Nephron progenitor cell (in vitro differentiated cells): ENCODE results near the gene CLEC16A.
A peak's percentile ranks its signal among the peaks of the same experiment; 100 is the strongest.

Source experiments
- DNase-seq: peaks from one replicate; pipeline ENCODE4 v3.0.0; 2021
- H3K27ac Mint-ChIP-seq: 2 replicates; pipeline ENCODE4 v1.8.0; 2021; ENCODE audit warnings: mild to moderate bottlenecking, moderate library complexity, mixed read lengths
- H3K27me3 Mint-ChIP-seq: 2 replicates; pipeline ENCODE4 v1.8.0; 2021; ENCODE audit warnings: mild to moderate bottlenecking, low read depth, mixed read lengths; ENCODE audit not compliant: poor library complexity
- H3K36me3 Mint-ChIP-seq: 2 replicates; pipeline ENCODE4 v1.8.0; 2021; ENCODE audit warnings: low read depth, mixed read lengths
- H3K4me1 Mint-ChIP-seq: 2 replicates; pipeline ENCODE4 v1.8.0; 2021; ENCODE audit warnings: mixed read lengths
- H3K4me3 Mint-ChIP-seq: 2 replicates; pipeline ENCODE4 v1.8.0; 2021; ENCODE audit warnings: mild to moderate bottlenecking, moderate library complexity, mixed read lengths
- H3K9me3 Mint-ChIP-seq: 2 replicates; pipeline ENCODE4 v1.8.0; 2021; ENCODE audit warnings: mild to moderate bottlenecking, moderate library complexity, mixed read lengths
- CTCF ChIP-seq: fragments of 200-600 bp; sonication (generic); IDR thresholded peaks from 2 replicates; pipeline ENCODE4 v1.5.0; 2021; ENCODE audit warnings: antibody characterized with exemption

Gene CLEC16A

GRCh38 chr16:11131706-11132105 lies 187.3 kb downstream of the CLEC16A start:
- no peak for TF ChIP-seq CTCF
- H3K27ac Mint-ChIP-seq: peak overlapping the region; percentile 81
- H3K36me3 Mint-ChIP-seq: no peaks in the 10 kb centered on the region
- no peak overlapping the region for H3K4me3 Mint-ChIP-seq
- DNase-seq: no peak
- H3K9me3 Mint-ChIP-seq: no peaks in the 10 kb centered on the region
- H3K4me1 Mint-ChIP-seq: peaks cover 79% of the 10 kb centered on the region
- H3K27me3 Mint-ChIP-seq: peaks cover 11% of the 10 kb centered on the region

GRCh38 chr16:11133344-11133943 lies 189.1 kb downstream of the CLEC16A start:
- DNase-seq: no peak
- no peak for TF ChIP-seq CTCF
- Mint-ChIP-seq H3K4me1 (peaks cover 74% of the 10 kb centered on the region), H3K4me3 (no peak overlapping the region), H3K27ac (peak overlapping the region; percentile 36), H3K27me3 (peaks cover 14% of the 10 kb centered on the region), H3K9me3 (no peaks in the 10 kb centered on the region), H3K36me3 (no peaks in the 10 kb centered on the region)

GRCh38 chr16:11134722-11135463 lies 190.5 kb downstream of the CLEC16A start:
- no peak for TF ChIP-seq CTCF
- Mint-ChIP-seq H3K9me3 (no peaks in the 10 kb centered on the region), H3K4me1 (peaks cover 76% of the 10 kb centered on the region), H3K4me3 (no peak overlapping the region), H3K27ac (no peak overlapping the region), H3K27me3 (peaks cover 14% of the 10 kb centered on the region), H3K36me3 (no peaks in the 10 kb centered on the region)
- no peak for DNase-seq

- Mint-ChIP-seq H3K9me3 (no peaks in the 10 kb centered on the region), H3K4me3 (no peak overlapping the region), H3K27ac (no peak overlapping the region), H3K4me1 (peaks cover 76% of the 10 kb centered on the region), H3K27me3 (peaks cover 14% of the 10 kb centered on the region), H3K36me3 (no peaks in the 10 kb centered on the region)
- TF ChIP-seq CTCF: no peak
- DNase-seq: no peak
Measured at GRCh38 chr16:11135464-11135973, 191.2 kb downstream of the CLEC16A start.

- H3K9me3 Mint-ChIP-seq: no peaks in the 10 kb centered on the region
- no peaks in the 10 kb centered on the region for H3K36me3 Mint-ChIP-seq
- H3K4me1 Mint-ChIP-seq: peaks cover 76% of the 10 kb centered on the region
- no peak overlapping the region for H3K4me3 Mint-ChIP-seq
- no peak for TF ChIP-seq CTCF
- H3K27ac Mint-ChIP-seq: no peak overlapping the region
- H3K27me3 Mint-ChIP-seq: peaks cover 18% of the 10 kb centered on the region
- DNase-seq: no peak
Measured at GRCh38 chr16:11136600-11136999, 192.2 kb downstream of the CLEC16A start.
